ENCODE results near the gene CIRBP. TPM values are rescaled to one million over a fixed set of nuclear protein-coding genes. Genes with fewer than 3 reads are reported as not detected.
A peak's percentile ranks its signal among the peaks of the same experiment; 100 is the strongest.

CIRBP gene
- total and polyA plus RNA-seq, 2 of the 13 experiments (the other 11 are each of a cell fraction or from before 2014, with no cell fraction given): 133 to 140 TPM

GRCh38 chr19:1258163-1258492 lies 11.0 kb upstream of the CIRBP start (continued):
- TF ChIP-seq, protein P1, sequence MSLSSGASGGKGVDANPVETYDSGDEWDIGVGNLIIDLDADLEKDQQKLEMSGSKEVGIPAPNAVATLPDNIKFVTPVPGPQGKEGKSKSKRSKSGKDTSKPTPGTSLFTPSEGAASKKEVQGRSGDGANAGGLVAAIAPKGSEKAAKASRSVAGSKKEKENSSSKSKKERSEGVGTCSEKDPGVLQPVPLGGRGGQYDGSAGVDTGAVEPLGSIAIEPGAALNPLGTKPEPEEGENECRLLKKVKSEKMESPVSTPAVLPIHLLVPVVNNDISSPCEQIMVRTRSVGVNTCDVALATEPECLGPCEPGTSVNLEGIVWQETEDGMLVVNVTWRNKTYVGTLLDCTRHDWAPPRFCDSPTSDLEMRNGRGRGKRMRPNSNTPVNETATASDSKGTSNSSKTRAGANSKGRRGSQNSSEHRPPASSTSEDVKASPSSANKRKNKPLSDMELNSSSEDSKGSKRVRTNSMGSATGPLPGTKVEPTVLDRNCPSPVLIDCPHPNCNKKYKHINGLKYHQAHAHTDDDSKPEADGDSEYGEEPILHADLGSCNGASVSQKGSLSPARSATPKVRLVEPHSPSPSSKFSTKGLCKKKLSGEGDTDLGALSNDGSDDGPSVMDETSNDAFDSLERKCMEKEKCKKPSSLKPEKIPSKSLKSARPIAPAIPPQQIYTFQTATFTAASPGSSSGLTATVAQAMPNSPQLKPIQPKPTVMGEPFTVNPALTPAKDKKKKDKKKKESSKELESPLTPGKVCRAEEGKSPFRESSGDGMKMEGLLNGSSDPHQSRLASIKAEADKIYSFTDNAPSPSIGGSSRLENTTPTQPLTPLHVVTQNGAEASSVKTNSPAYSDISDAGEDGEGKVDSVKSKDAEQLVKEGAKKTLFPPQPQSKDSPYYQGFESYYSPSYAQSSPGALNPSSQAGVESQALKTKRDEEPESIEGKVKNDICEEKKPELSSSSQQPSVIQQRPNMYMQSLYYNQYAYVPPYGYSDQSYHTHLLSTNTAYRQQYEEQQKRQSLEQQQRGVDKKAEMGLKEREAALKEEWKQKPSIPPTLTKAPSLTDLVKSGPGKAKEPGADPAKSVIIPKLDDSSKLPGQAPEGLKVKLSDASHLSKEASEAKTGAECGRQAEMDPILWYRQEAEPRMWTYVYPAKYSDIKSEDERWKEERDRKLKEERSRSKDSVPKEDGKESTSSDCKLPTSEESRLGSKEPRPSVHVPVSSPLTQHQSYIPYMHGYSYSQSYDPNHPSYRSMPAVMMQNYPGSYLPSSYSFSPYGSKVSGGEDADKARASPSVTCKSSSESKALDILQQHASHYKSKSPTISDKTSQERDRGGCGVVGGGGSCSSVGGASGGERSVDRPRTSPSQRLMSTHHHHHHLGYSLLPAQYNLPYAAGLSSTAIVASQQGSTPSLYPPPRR (CRISPR knock-in tag; IDR thresholded peaks at IDR 0.05; ENCODE audit: borderline replicate concordance): no peak
- TF ChIP-seq ZNF720 (CRISPR knock-in tag; IDR thresholded peaks at IDR 0.05) (no peak), SALL1 (CRISPR knock-in tag; IDR thresholded peaks at IDR 0.05) (no peak), ZNF335 (CRISPR knock-in tag; IDR thresholded peaks at IDR 0.05) (no peak), ZNF230 (CRISPR knock-in tag; IDR thresholded peaks at IDR 0.05) (no peak), ZMYM4 (CRISPR knock-in tag; IDR thresholded peaks at IDR 0.05) (no peak), ZNF317 (CRISPR knock-in tag; IDR thresholded peaks at IDR 0.05) (no peak), RAD21 (CRISPR knock-in tag; IDR thresholded peaks at IDR 0.05) (peak; percentile 33; the same call in 1 of the 2 replicates), ZBTB38 (CRISPR knock-in tag; IDR thresholded peaks at IDR 0.05) (no peak), RBM22 (optimal IDR thresholded peaks at IDR 0.05; ENCODE audit: low read length) (peak; percentile 90), SP2 (CRISPR knock-in tag; IDR thresholded peaks at IDR 0.05) (no peak), SMAD9 (CRISPR knock-in tag; IDR thresholded peaks at IDR 0.05) (no peak), POLR2AphosphoS2 (IDR thresholded peaks at IDR 0.05; ENCODE audit: low read depth, low read length) (peak; percentile 34; the same call in 1 of the 2 replicates), MTERF4 (CRISPR knock-in tag; IDR thresholded peaks at IDR 0.05) (no peak), ZNF770 (CRISPR knock-in tag; IDR thresholded peaks at IDR 0.05) (no peak), GATAD1 (CRISPR knock-in tag; IDR thresholded peaks at IDR 0.05) (no peak)
- TF ChIP-seq, protein P2, sequence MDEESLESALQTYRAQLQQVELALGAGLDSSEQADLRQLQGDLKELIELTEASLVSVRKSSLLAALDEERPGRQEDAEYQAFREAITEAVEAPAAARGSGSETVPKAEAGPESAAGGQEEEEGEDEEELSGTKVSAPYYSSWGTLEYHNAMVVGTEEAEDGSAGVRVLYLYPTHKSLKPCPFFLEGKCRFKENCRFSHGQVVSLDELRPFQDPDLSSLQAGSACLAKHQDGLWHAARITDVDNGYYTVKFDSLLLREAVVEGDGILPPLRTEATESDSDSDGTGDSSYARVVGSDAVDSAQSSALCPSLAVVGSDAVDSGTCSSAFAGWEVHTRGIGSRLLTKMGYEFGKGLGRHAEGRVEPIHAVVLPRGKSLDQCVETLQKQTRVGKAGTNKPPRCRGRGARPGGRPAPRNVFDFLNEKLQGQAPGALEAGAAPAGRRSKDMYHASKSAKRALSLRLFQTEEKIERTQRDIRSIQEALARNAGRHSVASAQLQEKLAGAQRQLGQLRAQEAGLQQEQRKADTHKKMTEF (CRISPR knock-in tag; IDR thresholded peaks at IDR 0.05): no peak
- TF ChIP-seq, protein P3, sequence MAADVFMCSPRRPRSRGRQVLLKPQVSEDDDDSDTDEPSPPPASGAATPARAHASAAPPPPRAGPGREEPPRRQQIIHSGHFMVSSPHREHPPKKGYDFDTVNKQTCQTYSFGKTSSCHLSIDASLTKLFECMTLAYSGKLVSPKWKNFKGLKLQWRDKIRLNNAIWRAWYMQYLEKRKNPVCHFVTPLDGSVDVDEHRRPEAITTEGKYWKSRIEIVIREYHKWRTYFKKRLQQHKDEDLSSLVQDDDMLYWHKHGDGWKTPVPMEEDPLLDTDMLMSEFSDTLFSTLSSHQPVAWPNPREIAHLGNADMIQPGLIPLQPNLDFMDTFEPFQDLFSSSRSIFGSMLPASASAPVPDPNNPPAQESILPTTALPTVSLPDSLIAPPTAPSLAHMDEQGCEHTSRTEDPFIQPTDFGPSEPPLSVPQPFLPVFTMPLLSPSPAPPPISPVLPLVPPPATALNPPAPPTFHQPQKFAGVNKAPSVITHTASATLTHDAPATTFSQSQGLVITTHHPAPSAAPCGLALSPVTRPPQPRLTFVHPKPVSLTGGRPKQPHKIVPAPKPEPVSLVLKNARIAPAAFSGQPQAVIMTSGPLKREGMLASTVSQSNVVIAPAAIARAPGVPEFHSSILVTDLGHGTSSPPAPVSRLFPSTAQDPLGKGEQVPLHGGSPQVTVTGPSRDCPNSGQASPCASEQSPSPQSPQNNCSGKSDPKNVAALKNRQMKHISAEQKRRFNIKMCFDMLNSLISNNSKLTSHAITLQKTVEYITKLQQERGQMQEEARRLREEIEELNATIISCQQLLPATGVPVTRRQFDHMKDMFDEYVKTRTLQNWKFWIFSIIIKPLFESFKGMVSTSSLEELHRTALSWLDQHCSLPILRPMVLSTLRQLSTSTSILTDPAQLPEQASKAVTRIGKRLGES (CRISPR knock-in tag; IDR thresholded peaks at IDR 0.05; ENCODE audit: borderline replicate concordance): no peak

Data from HepG2 (cell line).